Ascending aorta (tissue), 2 donors: ENCODE results near the gene ZNF618. TPM values are rescaled to one million over a fixed set of nuclear protein-coding genes. Genes with fewer than 3 reads are reported as not detected.

Experiments used
- DNase-seq, 2 donors: peaks; one replicate each; pipeline ENCODE4 v3.0.0-alpha.2; 2019; ENCODE audit warnings: low spot score in 2 of 2
- H3K27ac ChIP-seq, 2 donors: fragments of 200-600 bp; sonication (generic); one replicate each; pipeline ENCODE4 v1.5.1; 2016 to 2017; ENCODE audit warnings: mild to moderate bottlenecking in 1 of 2
- H3K27me3 ChIP-seq: fragments of 200-600 bp; sonication (generic); one replicate; pipeline ENCODE4 v1.5.1; 2017
- H3K36me3 ChIP-seq, 2 donors: fragments of 200-600 bp; sonication (generic); one replicate each; pipeline ENCODE4 v1.5.1; 2016
- H3K4me1 ChIP-seq, 2 donors: fragments of 200-600 bp; sonication (generic); one replicate each; pipeline ENCODE4 v1.5.1; 2016 to 2017; ENCODE audit warnings: mild to moderate bottlenecking in 1 of 2
- H3K4me3 ChIP-seq, 2 donors: fragments of 200-600 bp; sonication (generic); one replicate each; pipeline ENCODE4 v1.5.1; 2016 to 2017; ENCODE audit warnings: mild to moderate bottlenecking in 1 of 2
- H3K9me3 ChIP-seq, 2 donors: fragments of 200-600 bp; sonication (generic); one replicate each; pipeline ENCODE4 v1.5.1; 2016
- CTCF ChIP-seq, 3 experiments: fragments of 200-600 bp in 2 of 3; fragments of 450-650 bp in 1 of 3; sonication (generic) in 2 of 3; IDR thresholded peaks; one replicate each; pipeline ENCODE4 v1.5.1; 2016 to 2019; ENCODE audit warnings: antibody characterized with exemption in 3 of 3, mild to moderate bottlenecking in 1 of 3, moderate library complexity in 1 of 3
- intact Hi-C: fragments of 100-400 bp; cut with DNase I; formaldehyde crosslinking; loops from one replicate; pipeline ENCODE4 v1.15.1; 2023
- total RNA-seq: library from RNA; depleted of rRNA; stranded (reverse); fragments of >200 nt; gene quantifications from one replicate; pipeline ENCODE4 v1.1.0, GENCODE V29; 2016

Gene ZNF618
- total RNA-seq, 1 donor from 2014 or later = 16.1 TPM

- Histone ChIP-seq H3K27ac (no peak overlapping the region), H3K9me3 (peaks cover 0 to 11% of the 10 kb centered on the region in 2 donors), H3K4me1 (peaks cover 7 to 11% of the 10 kb centered on the region in 2 donors), H3K27me3 (no peaks in the 10 kb centered on the region), H3K4me3 (no peak overlapping the region), H3K36me3 (no peaks in the 10 kb centered on the region)
- no peak for DNase-seq
- no peak for TF ChIP-seq CTCF (IDR thresholded peaks at IDR 0.05)
- intact Hi-C loops = no loop called here
Observed at GRCh38 chr9:113920872-113921271, 44.8 kb downstream of the ZNF618 start.

GRCh38 chr9:113921396-113921925, 45.4 kb downstream of the ZNF618 start:
- intact Hi-C loops = no loop called here
- Histone ChIP-seq H3K4me1 (peaks cover 7 to 11% of the 10 kb centered on the region in 2 donors), H3K27ac (peak overlapping the region in 1 of 2 donors; percentile 28), H3K4me3 (no peak overlapping the region), H3K36me3 (no peaks in the 10 kb centered on the region), H3K9me3 (peaks cover 0 to 15% of the 10 kb centered on the region in 2 donors), H3K27me3 (no peaks in the 10 kb centered on the region)
- no peak for DNase-seq
- no peak for TF ChIP-seq CTCF (IDR thresholded peaks at IDR 0.05)

GRCh38 chr9:113922160-113922559, 46.1 kb downstream of the ZNF618 start:
- Histone ChIP-seq H3K4me3 (no peak overlapping the region), H3K9me3 (peaks cover 0 to 20% of the 10 kb centered on the region in 2 donors), H3K4me1 (peaks cover 7 to 11% of the 10 kb centered on the region in 2 donors), H3K27ac (no peak overlapping the region), H3K36me3 (no peaks in the 10 kb centered on the region), H3K27me3 (no peaks in the 10 kb centered on the region)
- intact Hi-C loops = no loop called here
- TF ChIP-seq CTCF (IDR thresholded peaks at IDR 0.05) = no peak
- DNase-seq = no peak

GRCh38 chr9:113926211-113926610, 50.1 kb downstream of the ZNF618 start:
- H3K27me3 ChIP-seq = no peaks in the 10 kb centered on the region
- no peaks in the 10 kb centered on the region for H3K36me3 ChIP-seq
- peaks cover 5 to 19% of the 10 kb centered on the region in 2 donors for H3K4me1 ChIP-seq
- intact Hi-C loops = no loop called here
- DNase-seq = no peak
- no peak for TF ChIP-seq CTCF (IDR thresholded peaks at IDR 0.05)
- no peak overlapping the region for H3K27ac ChIP-seq
- no peak overlapping the region for H3K4me3 ChIP-seq
- H3K9me3 ChIP-seq = peaks cover 6 to 35% of the 10 kb centered on the region in 2 donors

GRCh38 chr9:113927277-113927676, 51.2 kb downstream of the ZNF618 start:
- Histone ChIP-seq H3K27ac (no peak overlapping the region), H3K4me1 (peaks cover 5 to 19% of the 10 kb centered on the region in 2 donors), H3K36me3 (no peaks in the 10 kb centered on the region), H3K4me3 (no peak overlapping the region), H3K9me3 (peaks cover 6 to 35% of the 10 kb centered on the region in 2 donors), H3K27me3 (no peaks in the 10 kb centered on the region)
- no peak for TF ChIP-seq CTCF (IDR thresholded peaks at IDR 0.05)
- no peak for DNase-seq
- intact Hi-C loops = no loop called here

- Histone ChIP-seq H3K27me3 (no peaks in the 10 kb centered on the region), H3K4me1 (peaks cover 5 to 26% of the 10 kb centered on the region in 2 donors), H3K4me3 (no peak overlapping the region), H3K9me3 (peaks cover 6 to 29% of the 10 kb centered on the region in 2 donors), H3K36me3 (no peaks in the 10 kb centered on the region), H3K27ac (no peak overlapping the region)
- intact Hi-C loops = loop anchor here (2.0 kb wide), 1 partner anchor 61 kb away; no protein-coding TSS in a partner anchor
- TF ChIP-seq CTCF (IDR thresholded peaks at IDR 0.05) = no peak
- DNase-seq = no peak
Observed at GRCh38 chr9:113928269-113928668, 52.2 kb downstream of the ZNF618 start.
